GM12874 (cell line): ENCODE measurements around the gene MICALL2.
A peak's percentile ranks its signal among the peaks of the same experiment; 100 is the strongest.

ENCODE experiments used
- TF ChIP-seq, protein P1 (sequence below): IDR thresholded peaks from 2 replicates; pipeline ENCODE4 v1.5.1; 2011; ENCODE audit warnings: low read depth, mild to moderate bottlenecking, control low read depth, low read length, moderate library complexity; ENCODE audit not compliant: insufficient read depth

The MICALL2 gene

GRCh38 chr7:1412322-1413261 lies 46.7 kb downstream of the MICALL2 start:
- TF ChIP-seq, protein P1, sequence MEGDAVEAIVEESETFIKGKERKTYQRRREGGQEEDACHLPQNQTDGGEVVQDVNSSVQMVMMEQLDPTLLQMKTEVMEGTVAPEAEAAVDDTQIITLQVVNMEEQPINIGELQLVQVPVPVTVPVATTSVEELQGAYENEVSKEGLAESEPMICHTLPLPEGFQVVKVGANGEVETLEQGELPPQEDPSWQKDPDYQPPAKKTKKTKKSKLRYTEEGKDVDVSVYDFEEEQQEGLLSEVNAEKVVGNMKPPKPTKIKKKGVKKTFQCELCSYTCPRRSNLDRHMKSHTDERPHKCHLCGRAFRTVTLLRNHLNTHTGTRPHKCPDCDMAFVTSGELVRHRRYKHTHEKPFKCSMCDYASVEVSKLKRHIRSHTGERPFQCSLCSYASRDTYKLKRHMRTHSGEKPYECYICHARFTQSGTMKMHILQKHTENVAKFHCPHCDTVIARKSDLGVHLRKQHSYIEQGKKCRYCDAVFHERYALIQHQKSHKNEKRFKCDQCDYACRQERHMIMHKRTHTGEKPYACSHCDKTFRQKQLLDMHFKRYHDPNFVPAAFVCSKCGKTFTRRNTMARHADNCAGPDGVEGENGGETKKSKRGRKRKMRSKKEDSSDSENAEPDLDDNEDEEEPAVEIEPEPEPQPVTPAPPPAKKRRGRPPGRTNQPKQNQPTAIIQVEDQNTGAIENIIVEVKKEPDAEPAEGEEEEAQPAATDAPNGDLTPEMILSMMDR = peak; percentile 91

DNA sequence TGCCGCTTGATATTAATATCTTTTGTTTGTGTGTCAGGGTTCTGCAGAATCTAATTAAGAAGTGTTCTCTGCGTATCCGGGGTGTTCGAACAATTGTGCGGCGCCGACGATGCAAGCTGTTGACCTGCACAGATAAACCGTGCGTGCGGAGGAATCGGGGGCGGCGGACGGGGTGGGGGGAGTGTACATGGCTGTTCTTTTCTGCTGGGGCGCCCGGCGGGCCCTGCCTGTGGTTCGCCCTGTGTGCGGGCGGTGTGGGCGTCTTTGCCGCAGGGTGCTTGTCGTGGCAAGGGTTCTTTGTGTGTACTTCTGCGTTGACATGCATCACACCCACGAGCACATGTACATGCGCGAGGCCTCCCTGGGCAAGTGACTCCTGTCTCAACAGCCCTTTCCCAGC lies 47.9 kb downstream of the MICALL2 start:
- TF ChIP-seq, protein P1 = no peak

DNA sequence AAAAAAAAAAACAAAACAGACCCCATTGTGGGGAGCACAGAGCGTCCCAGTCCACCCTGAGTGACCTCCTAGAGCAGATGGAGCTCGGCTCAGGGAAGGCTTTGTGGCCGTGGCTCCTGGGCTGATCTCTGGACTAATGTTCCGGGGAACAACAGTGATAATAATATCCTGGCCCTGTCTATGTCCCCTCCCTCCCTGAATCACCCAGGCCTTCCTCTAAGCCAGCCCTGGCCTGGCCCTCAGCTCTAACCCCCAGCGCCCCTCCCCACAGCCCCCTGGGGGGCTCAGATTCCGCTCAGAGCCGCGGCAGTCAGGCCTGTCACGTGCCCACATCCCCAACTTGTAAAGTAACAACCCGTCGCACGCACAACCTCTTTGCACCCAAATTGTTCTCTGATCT lies 48.3 kb downstream of the MICALL2 start:
- TF ChIP-seq, protein P1 = no peak

DNA sequence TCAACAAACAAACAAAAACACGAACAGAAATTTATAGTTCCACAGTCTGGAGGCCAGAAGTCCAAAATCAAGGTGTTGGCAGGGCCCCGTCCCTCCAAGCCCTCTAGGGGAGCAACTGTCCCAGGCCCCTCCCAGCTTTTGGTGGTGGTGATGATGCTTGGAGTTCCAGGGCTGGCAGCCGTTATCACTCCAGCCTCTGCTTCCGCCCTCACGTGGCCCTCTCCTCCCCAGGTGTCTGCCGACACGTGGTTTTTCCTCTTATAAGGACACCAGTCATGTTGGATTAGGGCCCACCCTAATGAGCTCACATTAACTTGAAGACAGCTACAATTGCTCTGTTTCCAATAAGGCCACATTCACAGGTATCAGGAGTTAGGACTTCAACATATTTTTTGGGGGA lies 49.7 kb downstream of the MICALL2 start:
- TF ChIP-seq, protein P1 = no peak

DNA sequence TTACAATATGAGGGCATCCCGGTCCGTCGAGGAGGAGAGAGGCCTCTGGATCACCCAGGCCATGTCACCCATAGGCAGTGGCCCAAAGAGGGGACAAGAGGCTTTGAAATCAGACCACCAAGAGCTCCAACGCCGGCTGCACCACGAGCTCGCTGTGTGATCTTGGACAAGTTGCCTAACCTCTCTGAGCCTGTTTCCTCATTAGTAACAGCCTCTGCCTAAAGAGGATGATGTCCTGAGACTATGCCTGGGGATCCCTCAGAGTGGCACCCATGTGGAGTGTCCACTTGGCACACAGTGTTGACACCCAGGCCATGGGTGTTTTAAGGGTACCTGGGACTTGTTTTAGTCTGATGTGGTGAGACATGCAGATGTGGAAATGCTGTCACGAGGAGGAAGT lies 50.8 kb downstream of the MICALL2 start:
- TF ChIP-seq, protein P1 = no peak

GRCh38 chr7:1407892-1408291 lies 51.4 kb downstream of the MICALL2 start:
- TF ChIP-seq, protein P1 = no peak

GRCh38 chr7:1404898-1405548 lies 54.2 kb downstream of the MICALL2 start:
- TF ChIP-seq, protein P1 = no peak
